Caco-2 (cell line): ENCODE measurements around the gene COL25A1. TPM values are rescaled to one million over a fixed set of nuclear protein-coding genes. Genes with fewer than 3 reads are reported as not detected.

Source experiments
- BruUV-seq: library from RNA; stranded (reverse); fragments of 400-500 nt; replicated peaks from 2 replicates; lab custom pipeline; 2021; lab: Mats Ljungman, UMichigan
- CTCF ChIA-PET: fragments of 300-600 bp; sonication (Branson Sonifier 250); formaldehyde crosslinking; loops from one replicate; lab custom pipeline; 2022; ENCODE audit warnings: antibody characterized with exemption; lab: Charles Lee
- POLR2A ChIA-PET: fragments of 300-600 bp; sonication (Branson Sonifier 250); formaldehyde crosslinking; loops from one replicate; lab custom pipeline; 2022; ENCODE audit warnings: antibody characterized with exemption; lab: Charles Lee
- DNase-seq, 2 experiments: peaks; one replicate each; pipeline versions ENCODE4 v3.0.0 to v3.0.0-alpha.2; 2020 to 2022
- H3K27me3 ChIP-seq: replicated peaks from 2 replicates; pipeline ENCODE4 v1.6.0; 2011; ENCODE audit warnings: low read length; ENCODE audit not compliant: control insufficient read depth, insufficient read depth
- H3K36me3 ChIP-seq: 2 replicates; pipeline ENCODE4 v1.5.1; 2011; ENCODE audit warnings: low read length; ENCODE audit not compliant: control insufficient read depth, insufficient read depth
- H3K4me1 ChIP-seq: fragments of 250-450 bp; sonication (Bioruptor Pico); 2 replicates; pipeline ENCODE4 v1.5.1; 2020; ENCODE audit warnings: mild to moderate bottlenecking
- H3K4me3 ChIP-seq: 2 replicates; pipeline ENCODE4 v1.5.1; 2011; ENCODE audit warnings: low read depth, mild to moderate bottlenecking, control low read depth, low read length
- H3K9me3 ChIP-seq: fragments of 250-450 bp; sonication (Bioruptor Pico); 2 replicates; pipeline ENCODE4 v1.5.1; 2020; ENCODE audit warnings: mild to moderate bottlenecking, moderate library complexity
- H3K27ac Mint-ChIP-seq: one replicate; pipeline ENCODE4 v1.8.0; 2022; ENCODE audit warnings: mixed read lengths; ENCODE audit not compliant: unreplicated experiment
- H3K27me3 Mint-ChIP-seq: one replicate; pipeline ENCODE4 v1.8.0; 2022; ENCODE audit warnings: mixed read lengths; ENCODE audit not compliant: insufficient read depth, unreplicated experiment
- H3K36me3 Mint-ChIP-seq: one replicate; pipeline ENCODE4 v1.8.0; 2022; ENCODE audit warnings: mild to moderate bottlenecking, mixed read lengths; ENCODE audit not compliant: insufficient read depth, unreplicated experiment
- H3K4me1 Mint-ChIP-seq: one replicate; pipeline ENCODE4 v1.8.0; 2022; ENCODE audit warnings: low read depth, mixed read lengths; ENCODE audit not compliant: unreplicated experiment
- H3K4me3 Mint-ChIP-seq: one replicate; pipeline ENCODE4 v1.8.0; 2022; ENCODE audit warnings: mild to moderate bottlenecking, moderate library complexity, mixed read lengths; ENCODE audit not compliant: unreplicated experiment
- H3K9me3 Mint-ChIP-seq: one replicate; pipeline ENCODE4 v1.8.0; 2022; ENCODE audit warnings: mixed read lengths; ENCODE audit not compliant: unreplicated experiment
- intact Hi-C: fragments of 100-400 bp; cut with micrococcal nuclease; formaldehyde crosslinking; loops from one replicate; pipeline ENCODE4 v1.10.0; 2022; ENCODE audit not compliant: unreplicated experiment
- total RNA-seq: library from RNA; stranded (reverse); gene quantifications from 2 replicates; pipeline ENCODE4 v1.2.3, GENCODE V29; 2022
- TF ChIP-seq, protein P1 (sequence below), 2 experiments: fragments of 200-600 bp in 1 of 2; IDR thresholded peaks; 1 replicate in 1 of 2; 2 replicates in 1 of 2; pipeline versions ENCODE4 v1.5.1 to v1.8.0; 2011 to 2022; ENCODE audit warnings: antibody characterized with exemption in 1 of 2, control low read depth in 1 of 2, inconsistent platforms in 1 of 2, low read depth in 1 of 2, low read length in 1 of 2, mild to moderate bottlenecking in 1 of 2, moderate library complexity in 1 of 2; ENCODE audit not compliant: insufficient read depth in 1 of 2, severe bottlenecking in 1 of 2, unreplicated experiment in 1 of 2

Gene COL25A1
- total RNA-seq, 1 experiment from 2014 or later: not detected

DNA sequence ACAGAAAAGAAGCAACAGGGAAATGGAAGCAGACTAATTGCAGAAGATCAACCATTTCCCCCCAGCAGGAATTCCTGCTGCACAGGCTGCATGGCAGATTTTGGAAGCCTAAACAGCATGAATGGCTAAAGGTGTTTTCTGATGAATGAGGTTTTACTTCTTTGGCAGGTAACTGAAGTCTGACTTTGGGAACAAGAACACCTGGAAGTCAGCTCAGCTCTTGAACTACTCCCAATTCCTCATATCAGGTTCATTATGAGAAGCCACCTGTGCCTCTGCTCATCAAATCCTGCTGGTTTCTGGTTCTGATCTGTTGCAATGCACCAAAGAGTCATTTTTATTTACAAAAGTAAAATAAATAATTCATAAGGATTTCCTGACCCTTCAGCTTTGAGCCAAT, 139.0 kb downstream of the COL25A1 start:
- BruUV-seq: no TSS peak
- no peaks in the 10 kb centered on the region for H3K36me3 Mint-ChIP-seq
- H3K27me3 Mint-ChIP-seq: peaks cover 4% of the 10 kb centered on the region
- ChIA-PET POLR2A (no interaction called here), CTCF (no interaction called here)
- intact Hi-C loops: no loop called here
- Histone ChIP-seq H3K9me3 (no peaks in the 10 kb centered on the region), H3K4me1 (no peaks in the 10 kb centered on the region), H3K36me3 (no peaks in the 10 kb centered on the region), H3K4me3 (no peak overlapping the region), H3K27me3 (no peaks in the 10 kb centered on the region)
- TF ChIP-seq, protein P1, sequence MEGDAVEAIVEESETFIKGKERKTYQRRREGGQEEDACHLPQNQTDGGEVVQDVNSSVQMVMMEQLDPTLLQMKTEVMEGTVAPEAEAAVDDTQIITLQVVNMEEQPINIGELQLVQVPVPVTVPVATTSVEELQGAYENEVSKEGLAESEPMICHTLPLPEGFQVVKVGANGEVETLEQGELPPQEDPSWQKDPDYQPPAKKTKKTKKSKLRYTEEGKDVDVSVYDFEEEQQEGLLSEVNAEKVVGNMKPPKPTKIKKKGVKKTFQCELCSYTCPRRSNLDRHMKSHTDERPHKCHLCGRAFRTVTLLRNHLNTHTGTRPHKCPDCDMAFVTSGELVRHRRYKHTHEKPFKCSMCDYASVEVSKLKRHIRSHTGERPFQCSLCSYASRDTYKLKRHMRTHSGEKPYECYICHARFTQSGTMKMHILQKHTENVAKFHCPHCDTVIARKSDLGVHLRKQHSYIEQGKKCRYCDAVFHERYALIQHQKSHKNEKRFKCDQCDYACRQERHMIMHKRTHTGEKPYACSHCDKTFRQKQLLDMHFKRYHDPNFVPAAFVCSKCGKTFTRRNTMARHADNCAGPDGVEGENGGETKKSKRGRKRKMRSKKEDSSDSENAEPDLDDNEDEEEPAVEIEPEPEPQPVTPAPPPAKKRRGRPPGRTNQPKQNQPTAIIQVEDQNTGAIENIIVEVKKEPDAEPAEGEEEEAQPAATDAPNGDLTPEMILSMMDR (IDR thresholded peaks at IDR 0.05; ENCODE audit: insufficient read depth in 1 of 2, low read depth in 1 of 2, low read length in 1 of 2, severe bottlenecking in 1 of 2, unreplicated experiment in 1 of 2): no peak
- no peaks in the 10 kb centered on the region for H3K4me1 Mint-ChIP-seq
- H3K9me3 Mint-ChIP-seq: no peaks in the 10 kb centered on the region
- no peak overlapping the region for H3K4me3 Mint-ChIP-seq
- no peak overlapping the region for H3K27ac Mint-ChIP-seq
- no peak for DNase-seq

DNA sequence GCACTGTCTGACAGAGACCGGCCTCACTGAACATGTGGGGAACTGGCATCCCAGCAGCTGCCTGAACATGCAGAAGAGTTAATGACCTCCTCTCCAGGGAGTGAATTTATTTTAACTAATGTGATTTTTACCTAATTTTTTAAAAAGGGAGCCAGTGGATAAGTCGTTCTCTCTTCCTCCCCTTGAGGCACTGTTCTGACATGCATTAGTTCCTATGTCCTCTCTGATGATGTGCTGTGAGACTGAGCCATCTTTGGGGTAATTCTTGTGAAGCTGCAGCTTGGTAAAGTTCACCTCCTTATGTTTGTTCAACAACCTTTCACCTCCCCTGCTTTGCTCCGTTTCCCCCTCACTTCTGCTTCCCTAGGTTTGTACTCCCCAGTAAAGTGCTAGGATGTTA, 139.7 kb downstream of the COL25A1 start:
- intact Hi-C loops: no loop called here
- no peaks in the 10 kb centered on the region for H3K9me3 Mint-ChIP-seq
- no peaks in the 10 kb centered on the region for H3K4me1 Mint-ChIP-seq
- DNase-seq: no peak
- no peak overlapping the region for H3K4me3 Mint-ChIP-seq
- no peaks in the 10 kb centered on the region for H3K27me3 ChIP-seq
- no peaks in the 10 kb centered on the region for H3K36me3 ChIP-seq
- no peak overlapping the region for H3K4me3 ChIP-seq
- peaks cover 4% of the 10 kb centered on the region for H3K27me3 Mint-ChIP-seq
- POLR2A ChIA-PET: no interaction called here
- TF ChIP-seq, protein P1 (IDR thresholded peaks at IDR 0.05; ENCODE audit: insufficient read depth in 1 of 2, low read depth in 1 of 2, low read length in 1 of 2, severe bottlenecking in 1 of 2, unreplicated experiment in 1 of 2): no peak
- H3K27ac Mint-ChIP-seq: no peak overlapping the region
- CTCF ChIA-PET: no interaction called here
- no peaks in the 10 kb centered on the region for H3K4me1 ChIP-seq
- no peaks in the 10 kb centered on the region for H3K9me3 ChIP-seq
- H3K36me3 Mint-ChIP-seq: no peaks in the 10 kb centered on the region
- BruUV-seq: no TSS peak

DNA sequence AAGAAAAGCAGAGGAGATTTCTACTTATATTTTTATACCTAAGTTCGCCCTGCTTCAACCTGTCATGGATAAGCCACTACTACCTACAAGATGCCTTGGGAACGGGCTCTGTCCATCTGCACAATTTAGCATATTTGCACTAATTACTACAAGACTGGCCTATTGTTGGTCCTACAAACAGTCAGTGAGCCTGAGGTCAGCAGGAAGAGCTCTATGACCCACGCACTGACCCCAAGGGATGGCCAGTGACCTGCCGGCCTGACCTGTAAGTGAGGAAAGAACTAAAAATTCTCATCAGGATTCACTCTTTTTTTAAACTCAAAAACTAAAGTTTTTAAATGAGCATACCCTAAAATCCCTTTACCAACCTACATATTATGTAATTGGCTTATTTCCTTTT, 142.0 kb downstream of the COL25A1 start:
- DNase-seq: no peak
- H3K4me1 Mint-ChIP-seq: no peaks in the 10 kb centered on the region
- no TSS peak for BruUV-seq
- H3K4me1 ChIP-seq: no peaks in the 10 kb centered on the region
- peaks cover 4% of the 10 kb centered on the region for H3K27me3 Mint-ChIP-seq
- no peak overlapping the region for H3K4me3 Mint-ChIP-seq
- H3K27ac Mint-ChIP-seq: no peak overlapping the region
- H3K36me3 ChIP-seq: no peaks in the 10 kb centered on the region
- H3K9me3 ChIP-seq: no peaks in the 10 kb centered on the region
- ChIA-PET POLR2A (no interaction called here), CTCF (no interaction called here)
- TF ChIP-seq, protein P1 (IDR thresholded peaks at IDR 0.05; ENCODE audit: insufficient read depth in 1 of 2, low read depth in 1 of 2, low read length in 1 of 2, severe bottlenecking in 1 of 2, unreplicated experiment in 1 of 2): no peak
- H3K27me3 ChIP-seq: no peaks in the 10 kb centered on the region
- intact Hi-C loops: no loop called here
- no peaks in the 10 kb centered on the region for H3K9me3 Mint-ChIP-seq
- H3K4me3 ChIP-seq: no peak overlapping the region
- no peaks in the 10 kb centered on the region for H3K36me3 Mint-ChIP-seq
